ENCODE data around the gene INSM1. TPM values are rescaled to one million over a fixed set of nuclear protein-coding genes. Genes with fewer than 3 reads are reported as not detected.

Gene INSM1
- total RNA-seq, 1 donor: not detected

- H3K4me3 ChIP-seq (ENCODE audit: low read depth, low read length): no peak overlapping the region
- no peak for TF ChIP-seq CTCF (IDR thresholded peaks at IDR 0.05; ENCODE audit: insufficient read depth, low read depth, low read length)
- no peak for DNase-seq (ENCODE audit: low read depth)
These were observed 47.4 kb downstream of the INSM1 start for GRCh38 chr20:20415321-20415720.

GRCh38 chr20:20417876-20418676 lies 50.2 kb downstream of the INSM1 start:
- no peak for TF ChIP-seq CTCF (IDR thresholded peaks at IDR 0.05; ENCODE audit: insufficient read depth, low read depth, low read length)
- no peak for DNase-seq (ENCODE audit: low read depth)
- H3K4me3 ChIP-seq (ENCODE audit: low read depth, low read length): no peak overlapping the region
